Metanephros (tissue), 2 donors: ENCODE results near the gene TRNAU1AP. TPM values are rescaled to one million over a fixed set of nuclear protein-coding genes. Genes with fewer than 3 reads are reported as not detected.

ENCODE experiments used
- small RNA-seq: library from RNA; depleted of rRNA; stranded (forward); fragments of <200 nt; gene quantifications from one replicate; pipeline ENCODE3, GENCODE V24; 2014; ENCODE audit warnings: low replicate concordance
- total RNA-seq: library from RNA; depleted of rRNA; stranded (reverse); fragments of >200 nt; gene quantifications from one replicate; pipeline ENCODE4 v1.2.3, GENCODE V29; 2014

Gene TRNAU1AP
- total RNA-seq = 20.3 TPM

GRCh38 chr1:28552758-28553663 is at the start of gene TRNAU1AP:
Gene TRNAU1AP, plus strand, starts transcription at chr1:28553085. Its CDS starts 26 bp downstream, at chr1:28553111.

GRCh38 chr1:28505406-28506187 is 47.3 kb upstream of the TRNAU1AP start, which contains the start of gene RCC1:
Gene RCC1, plus strand, starts transcription at chr1:28506043. Its CDS starts 23,824 bp downstream, at chr1:28529867.

GRCh38 chr1:28591708-28592320 is 38.9 kb downstream of the TRNAU1AP start, which contains the start of gene RAB42:
Gene RAB42, plus strand, starts transcription at chr1:28592265. Its CDS starts 247 bp downstream, at chr1:28592512.

Small RNA genes lying within 50 kb of the gene (small RNA-seq; reads per million reads assigned to genes)
- not detected for gene SNORA16A
- not detected for gene SNORA44
- not detected for gene SNORA61
- not detected for gene SNORA73A
- 17.1 reads per million, percentile 95 among the genes with 10 or more reads in this experiment for gene SNORA73B
- 3,203 reads per million, percentile 100 among the genes with 10 or more reads in this experiment for gene SNORD99

Other genes with a start within 250 kb of the TRNAU1AP start
- 15.9 TPM for gene MED18, start 224.0 kb upstream of the TRNAU1AP start, total RNA-seq
- gene PHACTR4, start 183.3 kb upstream of the TRNAU1AP start, total RNA-seq = 21.0 TPM
- gene RCC1, start 47.0 kb upstream of the TRNAU1AP start, total RNA-seq = 22.9 TPM
- gene RAB42, start 39.2 kb downstream of the TRNAU1AP start, total RNA-seq = 3.0 TPM
- 20.3 TPM for gene TAF12, start 90.0 kb downstream of the TRNAU1AP start, total RNA-seq
- gene RNU11, start 95.5 kb downstream of the TRNAU1AP start, total RNA-seq = not detected
- gene GMEB1, start 115.7 kb downstream of the TRNAU1AP start, total RNA-seq = 8.6 TPM
- gene YTHDF2, start 183.9 kb downstream of the TRNAU1AP start, total RNA-seq = 61.8 TPM